Heart left ventricle (tissue), 16 donors: Measurements from ENCODE around the gene OR4F15. TPM values are rescaled to one million over a fixed set of nuclear protein-coding genes. Genes with fewer than 3 reads are reported as not detected.
"Not testable (repeated sequence)": the region's sequence is repeated elsewhere in the genome, so short reads cannot be mapped to it uniquely, and the experiment has no call there.

ENCODE experiments used
- ATAC-seq, 4 donors: fragments of 200-7000 bp; cut with Tn5 transposase; one replicate each; pipeline ENCODE4 v1.9.1; 2020 to 2022; ENCODE audit warnings: moderate library complexity in 4 of 4, mild to moderate bottlenecking in 3 of 4, moderate number of reproducible peaks in 1 of 4
- DNase-seq, 5 donors: peaks; one replicate each; pipeline ENCODE4 v3.0.0-alpha.2; 2020
- H3K27ac ChIP-seq, 12 donors: fragments of 200-600 bp; sonication (generic) in 4 of 12; one replicate each; pipeline versions ENCODE4 v1.5.0 to v1.8.0; 2016 to 2022; ENCODE audit warnings: mild to moderate bottlenecking in 2 of 12
- H3K27me3 ChIP-seq, 9 donors: fragments of 200-600 bp; sonication (generic) in 2 of 9; one replicate each; pipeline versions ENCODE4 v1.5.1 to v1.8.0; 2016 to 2022; ENCODE audit warnings: mild to moderate bottlenecking in 3 of 9
- H3K36me3 ChIP-seq, 9 donors: fragments of 200-600 bp; sonication (generic) in 2 of 9; one replicate each; pipeline versions ENCODE4 v1.5.0 to v1.8.0; 2018 to 2022; ENCODE audit warnings: mild to moderate bottlenecking in 2 of 9
- H3K4me1 ChIP-seq, 12 donors: fragments of 200-600 bp; sonication (generic) in 4 of 12; one replicate each; pipeline versions ENCODE4 v1.5.0 to v1.8.0; 2016 to 2022; ENCODE audit warnings: mild to moderate bottlenecking in 3 of 12
- H3K4me3 ChIP-seq, 12 donors: fragments of 200-600 bp; sonication (generic) in 4 of 12; one replicate each; pipeline versions ENCODE4 v1.5.0 to v1.8.0; 2017 to 2022; ENCODE audit warnings: mild to moderate bottlenecking in 9 of 12, moderate library complexity in 4 of 12
- H3K9me3 ChIP-seq, 12 donors: fragments of 200-600 bp; sonication (generic) in 4 of 12; one replicate each; pipeline versions ENCODE4 v1.5.0 to v1.8.0; 2016 to 2022; ENCODE audit warnings: mild to moderate bottlenecking in 1 of 12
- CTCF ChIP-seq, 12 donors: fragments of 200-600 bp; sonication (generic) in 4 of 12; IDR thresholded peaks; one replicate each; pipeline versions ENCODE4 v1.5.0 to v1.8.0; 2018 to 2022; ENCODE audit warnings: antibody characterized with exemption in 12 of 12, mild to moderate bottlenecking in 5 of 12
- POLR2A ChIP-seq, 2 donors: fragments of 450-650 bp; IDR thresholded peaks; one replicate each; pipeline ENCODE4 v1.6.1; 2017; ENCODE audit warnings: antibody characterized with exemption in 2 of 2, mild to moderate bottlenecking in 2 of 2, moderate library complexity in 2 of 2
- WGBS, 4 donors: extraction: QIAGEN DNeasy Blood & Tissue Kit in 2 of 4; methylation state at CpG; one replicate each; pipeline versions ENCODE4 v1.1.5 to v1.1.7; 2013 to 2018; 5-methylcytosine and 5-hydroxymethylcytosine counted together
- intact Hi-C, 10 donors: fragments of 100-400 bp; cut with DNase I; formaldehyde crosslinking; loops; one replicate each; pipeline versions ENCODE4 v1.11.1 to v1.14.2; 2022
- long read RNA-seq, 3 donors: library from polyadenylated mRNA; unstranded; transcript quantifications; one replicate each; pipeline ENCODE4 v2.0.0, GENCODE V29; 2020 to 2021
- polyA plus RNA-seq, 2 donors: library from polyadenylated mRNA; stranded (reverse); fragments of 200-250 nt; gene quantifications; one replicate each; pipeline ENCODE4 v1.2.3, GENCODE V29; 2013
- total RNA-seq, 9 donors: library from RNA; depleted of rRNA in 2 of 9; stranded (reverse); fragments of >200 nt in 2 of 9; fragmentation: NEBNext Ultra II Directional in 3 of 9; extraction: Animal tissue kit (Norgen Biotek cat#: 25700) in 3 of 9; gene quantifications; one replicate each; pipeline versions ENCODE4 v1.1.0 to v1.2.4, GENCODE V29; 2016 to 2023
- donor health status: ischemic (EF 13 %, LVEDD 7.1; RV severe dilation, severe dysfunction).
- donor health status: healthy with polysubstance abuse.
- donor health status: DM: no; HTN: yes; CAD: no.
- donor health status: DM: no; HTN: no; CAD: no.
- donor health status: ischemic (EF 25% LVEDD 6.9; RV normal size, moderate dysfunction).
- donor health status: ischemic (EF 25% LVEDD 5.7; RV mildly dilated, moderate dysfunction).
- donor health status: healthy.
- donor health status: DM: yes; HTN: yes; CAD: no.
- donor health status: ischemic (EF 35%, LVEDD 5.7; RV mildly dilated, moderate dysfunction).
- donor health status: nonischemic (EF 11% LVEDD 7.7; RV severe dilation, severe dysfunction).
- donor health status: DM: yes; HTN: yes; CAD: no.
- donor health status: PGD.
- donor health status: ischemic (EF 29% LVEDD 5.4; RV normal size, mild dysfunction).
- donor health status: nonischemic (EF 23%, LVEDD 6.1; RV moderate dilation, normal function).

The OR4F15 gene, protein sequence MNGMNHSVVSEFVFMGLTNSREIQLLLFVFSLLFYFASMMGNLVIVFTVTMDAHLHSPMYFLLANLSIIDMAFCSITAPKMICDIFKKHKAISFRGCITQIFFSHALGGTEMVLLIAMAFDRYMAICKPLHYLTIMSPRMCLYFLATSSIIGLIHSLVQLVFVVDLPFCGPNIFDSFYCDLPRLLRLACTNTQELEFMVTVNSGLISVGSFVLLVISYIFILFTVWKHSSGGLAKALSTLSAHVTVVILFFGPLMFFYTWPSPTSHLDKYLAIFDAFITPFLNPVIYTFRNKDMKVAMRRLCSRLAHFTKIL
- total RNA-seq = not detected
- not detected for polyA plus RNA-seq
- long read RNA-seq, donor 1 = 0 reads
- long read RNA-seq, donor 2 = 0 reads
- long read RNA-seq, donor 3 = 0 reads

DNA sequence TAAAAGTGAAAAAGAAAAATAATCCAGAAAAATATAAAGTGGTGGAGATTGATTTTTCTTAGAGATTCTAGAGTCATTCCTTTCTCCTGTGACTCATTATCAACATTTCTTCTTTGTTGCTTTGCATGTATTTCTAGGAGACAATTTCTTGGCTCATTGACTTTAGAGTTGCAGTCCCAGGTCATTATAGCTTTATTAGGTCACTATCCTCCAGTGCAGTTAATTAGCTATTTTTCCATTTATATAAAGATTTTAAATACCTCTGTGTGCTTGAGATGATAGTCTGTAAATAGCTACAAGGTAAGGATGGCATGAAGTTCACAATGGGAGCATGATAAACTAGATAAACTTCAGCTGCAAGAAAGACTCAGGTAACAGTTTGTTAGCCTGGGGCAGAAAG, at the start of gene OR4F15:
Gene OR4F15 (plus strand): TSS at position 301 of the 400 bp plus-strand sequence. CDS start 5,985 bp downstream, outside the sequence.
- no peak for ATAC-seq
- intact Hi-C loops = no loop called here

DNA sequence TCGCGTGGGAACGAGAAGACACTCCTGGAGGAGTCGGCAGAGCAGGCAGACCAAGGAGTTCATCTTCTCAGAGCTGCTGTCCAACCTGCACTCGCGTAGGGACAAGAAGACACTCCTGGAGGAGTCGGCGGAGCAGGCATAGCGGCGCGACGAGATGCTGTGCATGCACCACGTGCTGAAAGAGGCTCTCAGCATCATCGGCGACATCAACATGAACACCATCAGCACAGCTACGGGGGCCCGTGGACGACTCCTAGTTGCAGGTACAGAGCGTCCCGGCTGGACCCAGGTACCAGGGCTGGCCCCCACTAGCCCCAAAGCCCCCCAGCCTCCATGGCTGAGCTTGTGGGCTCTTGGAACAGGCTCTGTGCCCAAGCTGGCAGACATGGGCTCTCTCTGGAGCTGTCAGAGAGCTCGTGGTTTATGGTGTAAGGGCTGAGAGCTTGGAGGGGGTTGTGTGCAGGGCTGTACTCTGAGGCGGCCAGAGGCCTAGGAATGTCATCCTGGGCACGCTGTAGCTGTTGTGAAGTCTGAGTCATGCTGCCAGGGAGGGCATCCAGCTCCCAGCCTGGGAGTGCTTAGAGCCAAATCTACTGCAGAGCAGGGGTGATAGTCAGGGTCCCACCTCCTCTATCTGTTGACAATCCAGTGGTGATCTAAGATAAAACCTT, 47.2 kb upstream of the OR4F15 start:
- H3K27me3 ChIP-seq, H3K4me1 ChIP-seq, H3K36me3 ChIP-seq, H3K4me3 ChIP-seq, intact Hi-C loops, H3K9me3 ChIP-seq: not testable (repeated sequence)
- DNase-seq = peak in 2 of 5 donors; percentile 57 to 72
- peak; percentile 75 to 98 (median 96) for ATAC-seq
- WGBS, 4 donors = 86 to 90% (median 87%) methylated on average over 19 to 22 of the region's 23 CpGs
- peak overlapping the region in 5 of 12 donors; percentile 27 to 55 (median 48) for H3K27ac ChIP-seq

More for the DNA sequence above, at the start of gene OR4F15:
- Histone ChIP-seq H3K4me3 (no peak within 1 kb of the TSS), H3K36me3 (no peaks in the 10 kb centered on the region), H3K27ac (no peak within 1 kb of the TSS), H3K4me1 (no peaks in the 10 kb centered on the region), H3K27me3 (peaks cover 0 to 21% (median 0%) of the 10 kb centered on the region in 9 donors), H3K9me3 (no peaks in the 10 kb centered on the region)
- no peak for TF ChIP-seq CTCF (IDR thresholded peaks at IDR 0.05)
- no peak for TF ChIP-seq POLR2A (IDR thresholded peaks at IDR 0.05)
- DNase-seq = no peak

DNA sequence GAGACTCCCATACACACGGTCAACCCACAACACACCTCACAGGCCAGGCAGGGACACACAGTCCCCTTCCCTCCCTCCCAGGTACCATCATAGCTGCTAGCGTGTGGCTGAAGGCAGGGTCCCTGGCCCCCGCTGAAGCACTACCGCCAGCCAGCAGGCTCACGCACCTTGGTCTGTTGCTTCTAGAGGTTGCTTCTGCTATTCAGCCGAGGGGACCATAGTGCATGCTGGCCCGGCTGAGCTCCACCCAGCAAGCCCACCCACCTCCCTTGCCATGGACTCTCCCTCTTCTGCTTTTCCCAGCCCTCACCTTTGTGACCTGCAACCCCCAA, 46.7 kb upstream of the OR4F15 start:
- H3K36me3 ChIP-seq, intact Hi-C loops, H3K4me1 ChIP-seq, H3K27me3 ChIP-seq, H3K9me3 ChIP-seq, DNase-seq, H3K4me3 ChIP-seq: not testable (repeated sequence)
- H3K27ac ChIP-seq = peak overlapping the region in 4 of 12 donors; percentile 27 to 55 (median 49)
- 88 to 93% (median 91%) methylated on average over 7 of the region's 7 CpGs for WGBS, 4 donors
- ATAC-seq = peak in 1 of 4 donors; percentile 22

DNA sequence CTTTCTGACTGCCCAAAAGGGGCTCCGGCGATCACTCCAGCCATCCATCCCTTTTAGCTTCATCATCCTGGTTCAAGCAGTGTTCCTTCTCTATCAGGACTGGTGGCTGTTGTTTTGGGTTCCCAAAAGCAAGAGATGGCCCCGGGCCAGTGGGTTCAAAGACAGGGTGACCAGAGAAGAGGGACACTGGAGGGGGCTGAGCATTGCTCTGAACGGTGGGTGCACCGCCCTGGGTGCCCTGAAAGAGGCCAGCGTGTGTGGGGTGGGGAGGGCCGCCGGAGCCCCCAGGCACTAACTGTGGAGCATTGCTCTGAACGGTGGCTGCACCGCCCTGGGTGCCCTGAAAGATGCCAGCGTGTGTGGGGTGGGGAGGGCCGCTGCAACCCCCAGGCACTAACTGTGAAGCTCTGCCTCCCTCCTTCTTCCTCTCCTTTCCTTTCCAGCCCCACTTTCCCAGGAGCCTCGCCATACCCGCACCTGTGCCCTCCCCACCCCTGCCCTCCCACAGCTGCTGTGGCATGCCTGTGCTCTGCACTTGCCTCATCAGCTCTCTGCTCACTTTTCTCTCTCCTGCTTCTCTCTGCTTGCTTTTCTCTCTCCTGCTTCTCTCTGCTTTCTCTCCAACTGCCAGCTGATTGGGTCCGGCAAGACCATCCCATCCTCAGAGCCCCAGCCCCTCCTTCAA, 46.1 kb upstream of the OR4F15 start:
- WGBS, 4 donors = 89 to 96% (median 92%) methylated on average over 14 to 15 of the region's 15 CpGs
- intact Hi-C loops = no loop called here
- ATAC-seq = peak in 2 of 4 donors; percentile 30 to 42
- Histone ChIP-seq H3K4me3 (no peak overlapping the region), H3K27ac (no peak overlapping the region), H3K36me3 (no peaks in the 10 kb centered on the region), H3K27me3 (no peaks in the 10 kb centered on the region), H3K4me1 (peaks cover 0 to 3% (median 0%) of the 10 kb centered on the region in 12 donors), H3K9me3 (no peaks in the 10 kb centered on the region)
- TF ChIP-seq POLR2A (IDR thresholded peaks at IDR 0.05) = no peak
- no peak for TF ChIP-seq CTCF (IDR thresholded peaks at IDR 0.05)
- DNase-seq = no peak

- H3K4me3 ChIP-seq, ATAC-seq, H3K9me3 ChIP-seq, H3K27ac ChIP-seq, intact Hi-C loops, H3K4me1 ChIP-seq, H3K27me3 ChIP-seq, H3K36me3 ChIP-seq: not testable (repeated sequence)
- WGBS, 4 donors = 85 to 91% (median 87%) methylated on average over 7 to 8 of the region's 11 CpGs
- peak in 1 of 5 donors; percentile 25 for DNase-seq
Measured at GRCh38 chr15:101767083-101767640, 44.8 kb upstream of the OR4F15 start.
